GM18526 (cell line): ENCODE results near the gene ME1.

Experiments used
- POLR2A ChIP-seq: IDR thresholded peaks from 3 replicates; pipeline ENCODE4 v1.6.1; 2011; ENCODE audit not compliant: insufficient read length; ENCODE audit errors: extremely low read depth

ME1 gene

GRCh38 chr6:83381949-83382348, 48.9 kb downstream of the ME1 start:
- TF ChIP-seq POLR2A, result no peak

DNA sequence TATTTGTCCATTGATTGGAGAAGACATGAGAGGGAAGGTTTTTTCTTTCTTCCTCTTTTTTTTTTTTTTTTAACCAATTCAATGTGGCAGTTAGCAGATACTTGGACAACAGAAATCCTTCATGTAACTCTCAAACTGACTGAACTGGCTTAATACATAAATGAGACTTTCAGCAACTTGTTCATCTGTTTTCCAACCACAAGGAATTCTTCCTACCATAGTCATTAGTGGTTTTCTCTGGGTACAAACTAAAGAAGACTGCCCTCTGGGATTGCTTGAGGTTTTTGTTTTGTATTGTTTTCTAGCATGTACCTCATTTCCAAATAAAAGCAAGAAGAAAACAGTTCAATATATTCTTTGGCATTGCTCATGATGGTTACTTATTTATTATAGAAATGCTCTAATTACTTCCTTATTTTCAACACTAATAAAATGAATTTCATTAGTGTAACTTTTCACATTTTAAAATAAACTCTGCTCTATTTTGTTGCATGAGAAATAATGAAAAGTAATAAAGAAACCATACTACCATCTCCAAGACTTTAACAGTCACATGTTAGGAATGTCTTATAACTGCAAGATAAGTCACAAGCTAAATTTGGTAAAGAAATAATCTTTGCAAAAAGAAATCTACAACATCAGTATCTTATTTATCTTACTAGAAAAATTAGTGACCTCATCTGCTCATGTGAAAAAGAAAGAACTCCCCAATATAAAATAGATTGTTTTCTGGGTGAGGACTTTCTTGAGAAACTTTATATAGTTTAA, 52.0 kb downstream of the ME1 start:
- no peak for TF ChIP-seq POLR2A

GRCh38 chr6:83371423-83371822, 59.4 kb downstream of the ME1 start:
- TF ChIP-seq POLR2A, result no peak

DNA sequence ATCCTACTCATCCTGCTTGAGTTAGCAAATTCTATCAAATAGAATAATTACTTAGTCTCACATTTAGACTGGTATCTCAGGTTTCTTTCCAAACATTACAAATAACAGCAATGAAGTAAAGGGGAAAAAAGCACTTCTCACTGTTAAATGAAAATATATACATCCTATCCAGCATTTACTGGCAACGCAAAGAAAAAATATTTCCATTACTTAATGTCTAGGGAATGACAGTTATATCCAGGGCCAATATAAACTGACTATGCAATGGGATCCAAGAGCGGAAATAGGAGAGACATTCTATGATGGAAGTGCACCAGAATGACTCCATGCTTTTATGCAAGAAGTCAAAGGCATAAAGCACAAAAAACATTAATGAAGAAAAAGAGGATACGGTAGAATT, 60.3 kb downstream of the ME1 start:
- no peak for TF ChIP-seq POLR2A

DNA sequence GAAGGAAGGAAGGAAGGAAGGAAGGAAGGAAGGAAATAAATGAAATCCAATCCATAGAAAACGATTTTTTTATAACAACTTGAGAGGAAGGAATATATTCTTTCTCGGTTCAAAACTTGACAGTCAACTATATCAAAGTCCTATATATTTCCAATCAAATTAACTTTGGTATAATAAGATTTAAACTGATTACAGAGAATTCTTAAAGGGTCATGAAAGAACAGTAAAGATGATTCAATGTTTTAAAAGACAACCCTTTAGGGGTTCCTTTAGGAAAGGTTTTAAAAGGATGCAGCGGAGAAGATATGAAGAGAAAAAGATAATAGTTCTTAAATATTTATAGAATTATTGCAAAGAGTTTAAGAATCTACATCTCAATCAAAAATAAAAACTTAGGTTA, 61.2 kb downstream of the ME1 start:
- no peak for TF ChIP-seq POLR2A

DNA sequence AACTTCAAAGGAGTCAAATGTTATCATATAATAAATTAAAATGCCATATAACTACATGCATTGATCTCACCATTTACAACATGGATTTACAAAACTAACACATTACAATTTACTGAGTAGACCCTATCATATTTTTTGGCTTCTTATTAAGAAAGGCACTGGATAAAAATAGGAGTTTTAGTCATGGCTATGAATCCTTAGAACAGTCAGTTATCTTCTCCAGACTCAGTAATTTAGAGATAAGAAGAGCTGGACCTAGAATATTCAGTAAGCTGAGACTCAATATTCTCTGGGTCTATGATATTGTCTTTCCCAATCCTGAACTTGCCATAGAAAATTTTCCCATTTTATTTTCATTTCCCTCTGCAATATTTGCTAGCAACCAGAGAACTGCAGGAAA, 62.3 kb downstream of the ME1 start:
- TF ChIP-seq POLR2A, result no peak

- TF ChIP-seq POLR2A, result no peak
Observed at GRCh38 chr6:83367104-83367503, 63.7 kb downstream of the ME1 start.

DNA sequence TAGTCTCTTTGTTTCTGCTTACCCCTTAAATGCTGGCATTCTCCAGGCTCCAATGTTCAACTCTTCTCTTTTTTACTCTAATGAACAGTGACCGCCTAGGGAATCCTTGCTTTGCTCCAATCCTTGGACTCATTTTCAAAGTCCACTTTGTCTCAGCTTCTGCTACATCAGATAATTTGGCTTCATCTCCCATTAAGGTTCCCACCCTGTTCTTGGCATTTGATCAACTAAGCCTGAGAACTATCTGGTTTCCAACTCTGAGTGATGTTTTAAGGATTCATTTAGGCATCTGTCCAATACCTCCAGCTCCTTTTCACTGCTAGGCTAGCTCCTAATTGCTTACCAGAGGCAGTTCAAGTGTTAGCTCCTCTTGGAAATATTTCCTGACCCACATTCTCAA, 64.9 kb downstream of the ME1 start:
- TF ChIP-seq POLR2A, result no peak

GRCh38 chr6:83359638-83360037, 71.2 kb downstream of the ME1 start:
- TF ChIP-seq POLR2A, result no peak

DNA sequence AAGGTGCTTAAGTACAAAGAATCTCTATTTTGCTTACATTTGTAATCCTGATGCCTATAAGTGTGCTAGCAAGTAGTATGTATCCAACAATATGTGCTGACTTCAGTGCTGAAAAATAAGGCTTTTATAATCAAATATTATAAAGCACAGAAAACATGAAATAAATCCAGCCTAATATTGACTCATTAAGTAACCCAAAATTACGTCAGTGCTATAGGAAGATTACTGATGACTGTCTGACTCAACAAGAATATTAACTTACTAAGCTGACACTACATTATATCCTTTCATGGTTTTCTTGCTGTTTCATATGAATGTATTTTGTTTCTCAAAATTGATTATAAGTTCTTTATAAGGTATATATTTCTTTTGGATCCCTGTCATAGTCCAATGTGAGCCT, 76.1 kb downstream of the ME1 start:
- TF ChIP-seq POLR2A, result no peak

DNA sequence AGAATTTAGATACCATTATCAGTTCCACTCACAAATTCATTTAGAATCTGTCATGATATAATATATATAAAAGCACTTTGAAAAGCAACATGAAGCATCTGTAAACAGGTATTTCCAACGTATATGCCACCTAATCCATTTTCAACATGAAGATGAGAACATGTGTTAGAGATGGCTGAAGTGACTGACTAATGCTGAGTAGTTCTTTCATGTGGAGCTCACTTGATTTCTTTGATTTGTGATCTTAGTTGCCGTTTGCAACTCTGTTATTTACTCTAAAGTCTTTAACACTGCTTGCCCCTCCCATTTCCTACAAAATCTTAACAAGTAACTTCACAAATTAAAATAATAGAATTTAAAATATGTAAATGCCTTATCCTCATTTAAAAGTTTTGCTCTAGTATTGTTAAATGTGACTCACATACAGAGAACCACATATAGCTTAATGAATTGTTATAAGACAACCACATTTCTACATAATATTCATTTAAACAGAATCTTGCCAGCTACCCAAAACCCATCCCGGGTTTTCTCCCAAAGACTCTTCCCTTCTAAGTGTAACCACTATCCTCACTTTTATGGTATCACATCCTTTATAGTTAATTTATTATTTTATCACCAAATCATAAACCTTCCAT, 78.3 kb downstream of the ME1 start:
- no peak for TF ChIP-seq POLR2A

GRCh38 chr6:83343121-83343520, 87.7 kb downstream of the ME1 start:
- no peak for TF ChIP-seq POLR2A

GRCh38 chr6:83341765-83342164, 89.1 kb downstream of the ME1 start:
- TF ChIP-seq POLR2A, result no peak

- TF ChIP-seq POLR2A, result no peak
Observed at GRCh38 chr6:83333500-83333899, 97.4 kb downstream of the ME1 start.

DNA sequence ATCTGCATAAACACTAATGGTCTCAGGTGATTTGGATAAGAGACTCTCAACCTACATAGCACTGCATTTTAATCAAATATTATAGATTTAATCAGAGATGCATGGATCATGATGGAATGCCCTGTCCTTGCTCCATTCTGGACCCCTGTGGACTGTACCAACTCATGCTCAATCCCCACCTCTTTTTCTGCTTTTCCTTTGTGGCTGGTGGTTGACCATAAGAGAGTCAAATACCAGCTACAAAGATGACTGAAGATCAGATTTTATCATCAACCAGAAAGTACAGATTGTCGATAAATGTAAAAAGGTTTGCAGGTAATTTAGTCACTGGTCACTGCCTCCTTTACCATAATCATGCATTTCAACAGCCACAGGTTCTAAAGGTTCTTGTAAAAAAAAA, 116.2 kb downstream of the ME1 start:
- no peak for TF ChIP-seq POLR2A

GRCh38 chr6:83313882-83314281, 117.0 kb downstream of the ME1 start:
- no peak for TF ChIP-seq POLR2A

DNA sequence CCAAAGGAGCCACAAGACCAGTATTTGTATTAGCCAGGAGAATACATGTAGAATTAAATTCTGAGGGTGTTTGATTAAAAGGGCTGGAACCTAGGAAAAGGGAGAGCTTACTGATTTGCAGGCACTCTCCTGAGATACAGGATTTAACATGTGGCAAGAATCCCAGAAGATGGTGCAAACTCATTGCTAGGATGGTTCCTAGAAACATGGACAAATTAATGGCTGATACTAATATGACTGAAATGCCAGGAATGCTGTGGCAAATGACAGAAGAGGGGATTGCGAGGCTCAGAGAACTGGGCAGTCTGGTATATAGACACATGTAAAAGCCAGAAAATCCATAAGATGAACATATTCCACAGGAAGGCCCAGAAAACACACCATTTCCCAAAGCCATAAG, 119.6 kb downstream of the ME1 start:
- TF ChIP-seq POLR2A, result no peak
